Measurements from ENCODE around the gene RPS3. TPM values are rescaled to one million over a fixed set of nuclear protein-coding genes. Genes with fewer than 3 reads are reported as not detected.

RPS3 gene
- 5,315 and 7,110 TPM in 2 replicates for total RNA-seq

- FAIRE-seq = no peak
- H3K36me3 ChIP-seq (ENCODE audit: control insufficient read depth, insufficient read depth, low read length) = peaks cover 28% of the 10 kb centered on the region
- DNase-seq (ENCODE audit: low read depth) = peak; percentile 84
- no peaks in the 10 kb centered on the region for H3K27me3 ChIP-seq (ENCODE audit: control insufficient read depth, insufficient read depth, low read length)
- H3K4me3 ChIP-seq (ENCODE audit: low read depth, low read length) = peak within 1 kb of the TSS; percentile 80
- TF ChIP-seq CTCF (IDR thresholded peaks at IDR 0.05; ENCODE audit: insufficient read depth, low read length, severe bottlenecking) = peak; percentile 30
Observed at GRCh38 chr11:75399344-75400145, at the start of gene RPS3. TSS of gene RPS3 (plus strand) at chr11:75399518. CDS start at chr11:75399548, 30 bp downstream.

- H3K4me3 ChIP-seq (ENCODE audit: low read depth, low read length) = no peak overlapping the region
- no peaks in the 10 kb centered on the region for H3K36me3 ChIP-seq (ENCODE audit: control insufficient read depth, insufficient read depth, low read length)
- no peaks in the 10 kb centered on the region for H3K27me3 ChIP-seq (ENCODE audit: control insufficient read depth, insufficient read depth, low read length)
- no peak for FAIRE-seq
- TF ChIP-seq CTCF (IDR thresholded peaks at IDR 0.05; ENCODE audit: insufficient read depth, low read length, severe bottlenecking) = no peak
- DNase-seq (ENCODE audit: low read depth) = no peak
Observed at GRCh38 chr11:75349521-75350116, 49.7 kb upstream of the RPS3 start.

- no peak for DNase-seq (ENCODE audit: low read depth)
- no peak for TF ChIP-seq CTCF (IDR thresholded peaks at IDR 0.05; ENCODE audit: insufficient read depth, low read length, severe bottlenecking)
- Histone ChIP-seq H3K36me3 (ENCODE audit: control insufficient read depth, insufficient read depth, low read length) (no peaks in the 10 kb centered on the region), H3K27me3 (ENCODE audit: control insufficient read depth, insufficient read depth, low read length) (no peaks in the 10 kb centered on the region), H3K4me3 (ENCODE audit: low read depth, low read length) (no peak overlapping the region)
- FAIRE-seq = no peak
Observed at GRCh38 chr11:75350122-75350742, 49.1 kb upstream of the RPS3 start.

- DNase-seq (ENCODE audit: low read depth) (peak; percentile 23), FAIRE-seq (no peak)
- Histone ChIP-seq H3K36me3 (ENCODE audit: control insufficient read depth, insufficient read depth, low read length) (no peaks in the 10 kb centered on the region), H3K27me3 (ENCODE audit: control insufficient read depth, insufficient read depth, low read length) (no peaks in the 10 kb centered on the region), H3K4me3 (ENCODE audit: low read depth, low read length) (peak overlapping the region; percentile 45)
- no peak for TF ChIP-seq CTCF (IDR thresholded peaks at IDR 0.05; ENCODE audit: insufficient read depth, low read length, severe bottlenecking)
Observed at GRCh38 chr11:75350743-75351540, 48.4 kb upstream of the RPS3 start.

- no peaks in the 10 kb centered on the region for H3K36me3 ChIP-seq (ENCODE audit: control insufficient read depth, insufficient read depth, low read length)
- DNase-seq (ENCODE audit: low read depth) = no peak
- peak within 1 kb of the TSS; percentile 45 for H3K4me3 ChIP-seq (ENCODE audit: low read depth, low read length)
- no peak for FAIRE-seq
- H3K27me3 ChIP-seq (ENCODE audit: control insufficient read depth, insufficient read depth, low read length) = no peaks in the 10 kb centered on the region
- peak; percentile 19 for TF ChIP-seq CTCF (IDR thresholded peaks at IDR 0.05; ENCODE audit: insufficient read depth, low read length, severe bottlenecking)
Observed at GRCh38 chr11:75351541-75351790, 47.9 kb upstream of the RPS3 start, which contains the start of gene ARRB1. TSS of gene ARRB1 (minus strand) at chr11:75351661. CDS start at chr11:75351607, 54 bp downstream.

Data from bronchial epithelial cell (primary cell).